ENCODE measurements around the gene HOXC10.

The HOXC10 gene

GRCh38 chr12:53984901-53985691, at the start of gene HOXC10:
HOXC10 (plus strand) TSS chr12:53985146; CDS start chr12:53985260, 114 bp downstream.
- DNase-seq = peak; percentile 91

GRCh38 chr12:53935383-53936341, 49.3 kb upstream of the HOXC10 start:
- DNase-seq = no peak

GRCh38 chr12:53937099-53937498, 47.8 kb upstream of the HOXC10 start:
- DNase-seq = no peak

GRCh38 chr12:53937596-53938325, 47.2 kb upstream of the HOXC10 start:
- no peak for DNase-seq

GRCh38 chr12:53938326-53939140, 46.4 kb upstream of the HOXC10 start, which contains the start of gene HOXC13:
HOXC13 (plus strand) TSS chr12:53938831; CDS start chr12:53938907, 76 bp downstream.
- DNase-seq = peak; percentile 71

GRCh38 chr12:53939141-53940108, 45.5 kb upstream of the HOXC10 start:
- no peak for DNase-seq

- DNase-seq = no peak
These were observed 44.4 kb upstream of the HOXC10 start for GRCh38 chr12:53940443-53941014.

- DNase-seq = no peak
These were observed 43.8 kb upstream of the HOXC10 start for GRCh38 chr12:53941187-53941586.

GRCh38 chr12:53941750-53942149, 43.2 kb upstream of the HOXC10 start:
- no peak for DNase-seq

- DNase-seq = no peak
These were observed 42.4 kb upstream of the HOXC10 start for GRCh38 chr12:53942467-53942997.

GRCh38 chr12:53944209-53944608, 40.7 kb upstream of the HOXC10 start:
- no peak for DNase-seq

- no peak for DNase-seq
These were observed 39.8 kb upstream of the HOXC10 start for GRCh38 chr12:53944907-53945847.

- no peak for DNase-seq
These were observed 37.2 kb upstream of the HOXC10 start for GRCh38 chr12:53947743-53948142.

- DNase-seq = no peak
These were observed 36.0 kb upstream of the HOXC10 start for GRCh38 chr12:53948650-53949593.

GRCh38 chr12:53949631-53950436, 35.1 kb upstream of the HOXC10 start:
- no peak for DNase-seq

- no peak for DNase-seq
These were observed 34.5 kb upstream of the HOXC10 start for GRCh38 chr12:53950437-53950773.
